HL-60 (cell line): ENCODE data around the gene DIP2C.

Source experiments
- POLR2AphosphoS5 ChIP-seq: IDR thresholded peaks from 2 replicates; pipeline ENCODE4 v1.6.1; 2012; ENCODE audit warnings: low read depth
- SPI1 ChIP-seq: IDR thresholded peaks from 2 replicates; pipeline ENCODE4 v1.6.1; 2012; ENCODE audit warnings: low read depth, mild to moderate bottlenecking, borderline replicate concordance
- TF ChIP-seq, protein P1 (sequence below): IDR thresholded peaks from one replicate; pipeline ENCODE4 v1.5.1; 2011; ENCODE audit warnings: low read length, control low read depth, inconsistent platforms; ENCODE audit not compliant: insufficient read depth
- TF ChIP-seq, protein P2 (sequence below): IDR thresholded peaks from 2 replicates; pipeline ENCODE4 v1.6.1; 2012; ENCODE audit warnings: low read depth; ENCODE audit not compliant: insufficient replicate concordance

DNA sequence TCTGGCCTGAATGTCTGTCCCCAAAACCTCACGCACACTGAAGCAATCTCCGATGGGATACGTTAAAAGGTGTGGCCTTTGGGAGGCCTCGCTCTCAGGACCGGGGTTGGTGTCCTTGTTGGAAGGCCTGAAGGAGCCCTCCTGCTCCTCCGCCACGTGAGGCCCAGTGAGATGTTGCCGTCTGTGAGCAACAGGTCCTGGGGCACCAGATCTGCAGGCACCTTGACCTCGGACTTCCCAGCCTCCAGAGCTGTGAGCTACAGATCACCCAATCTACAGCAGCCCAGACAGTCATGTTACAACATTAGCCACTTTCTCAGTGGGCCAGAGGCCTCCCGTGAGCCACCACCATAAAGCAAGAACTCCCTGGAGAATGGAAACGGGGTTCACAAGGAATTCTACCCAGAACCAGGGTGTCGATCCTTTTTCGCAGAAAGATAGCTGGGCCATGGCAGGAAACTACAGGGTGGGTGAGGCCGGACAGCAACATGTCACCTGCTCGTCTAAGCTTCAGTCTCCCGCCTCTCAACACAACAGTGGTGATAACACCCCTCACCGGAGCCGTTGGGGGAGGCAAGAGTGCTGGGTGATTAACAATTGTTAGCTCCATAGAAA is 87.0 kb downstream of the DIP2C start:
- TF ChIP-seq, protein P1, sequence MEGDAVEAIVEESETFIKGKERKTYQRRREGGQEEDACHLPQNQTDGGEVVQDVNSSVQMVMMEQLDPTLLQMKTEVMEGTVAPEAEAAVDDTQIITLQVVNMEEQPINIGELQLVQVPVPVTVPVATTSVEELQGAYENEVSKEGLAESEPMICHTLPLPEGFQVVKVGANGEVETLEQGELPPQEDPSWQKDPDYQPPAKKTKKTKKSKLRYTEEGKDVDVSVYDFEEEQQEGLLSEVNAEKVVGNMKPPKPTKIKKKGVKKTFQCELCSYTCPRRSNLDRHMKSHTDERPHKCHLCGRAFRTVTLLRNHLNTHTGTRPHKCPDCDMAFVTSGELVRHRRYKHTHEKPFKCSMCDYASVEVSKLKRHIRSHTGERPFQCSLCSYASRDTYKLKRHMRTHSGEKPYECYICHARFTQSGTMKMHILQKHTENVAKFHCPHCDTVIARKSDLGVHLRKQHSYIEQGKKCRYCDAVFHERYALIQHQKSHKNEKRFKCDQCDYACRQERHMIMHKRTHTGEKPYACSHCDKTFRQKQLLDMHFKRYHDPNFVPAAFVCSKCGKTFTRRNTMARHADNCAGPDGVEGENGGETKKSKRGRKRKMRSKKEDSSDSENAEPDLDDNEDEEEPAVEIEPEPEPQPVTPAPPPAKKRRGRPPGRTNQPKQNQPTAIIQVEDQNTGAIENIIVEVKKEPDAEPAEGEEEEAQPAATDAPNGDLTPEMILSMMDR, result no peak
- no peak for TF ChIP-seq POLR2AphosphoS5
- TF ChIP-seq SPI1, result no peak
- TF ChIP-seq, protein P2, sequence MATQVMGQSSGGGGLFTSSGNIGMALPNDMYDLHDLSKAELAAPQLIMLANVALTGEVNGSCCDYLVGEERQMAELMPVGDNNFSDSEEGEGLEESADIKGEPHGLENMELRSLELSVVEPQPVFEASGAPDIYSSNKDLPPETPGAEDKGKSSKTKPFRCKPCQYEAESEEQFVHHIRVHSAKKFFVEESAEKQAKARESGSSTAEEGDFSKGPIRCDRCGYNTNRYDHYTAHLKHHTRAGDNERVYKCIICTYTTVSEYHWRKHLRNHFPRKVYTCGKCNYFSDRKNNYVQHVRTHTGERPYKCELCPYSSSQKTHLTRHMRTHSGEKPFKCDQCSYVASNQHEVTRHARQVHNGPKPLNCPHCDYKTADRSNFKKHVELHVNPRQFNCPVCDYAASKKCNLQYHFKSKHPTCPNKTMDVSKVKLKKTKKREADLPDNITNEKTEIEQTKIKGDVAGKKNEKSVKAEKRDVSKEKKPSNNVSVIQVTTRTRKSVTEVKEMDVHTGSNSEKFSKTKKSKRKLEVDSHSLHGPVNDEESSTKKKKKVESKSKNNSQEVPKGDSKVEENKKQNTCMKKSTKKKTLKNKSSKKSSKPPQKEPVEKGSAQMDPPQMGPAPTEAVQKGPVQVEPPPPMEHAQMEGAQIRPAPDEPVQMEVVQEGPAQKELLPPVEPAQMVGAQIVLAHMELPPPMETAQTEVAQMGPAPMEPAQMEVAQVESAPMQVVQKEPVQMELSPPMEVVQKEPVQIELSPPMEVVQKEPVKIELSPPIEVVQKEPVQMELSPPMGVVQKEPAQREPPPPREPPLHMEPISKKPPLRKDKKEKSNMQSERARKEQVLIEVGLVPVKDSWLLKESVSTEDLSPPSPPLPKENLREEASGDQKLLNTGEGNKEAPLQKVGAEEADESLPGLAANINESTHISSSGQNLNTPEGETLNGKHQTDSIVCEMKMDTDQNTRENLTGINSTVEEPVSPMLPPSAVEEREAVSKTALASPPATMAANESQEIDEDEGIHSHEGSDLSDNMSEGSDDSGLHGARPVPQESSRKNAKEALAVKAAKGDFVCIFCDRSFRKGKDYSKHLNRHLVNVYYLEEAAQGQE, result no peak
